Testis (tissue), 3 donors: Measurements from ENCODE around the gene ARID3A. TPM values are rescaled to one million over a fixed set of nuclear protein-coding genes. Genes with fewer than 3 reads are reported as not detected.

Experiments
- DNase-seq: peaks from one replicate; pipeline ENCODE4 v3.0.0-alpha.2; 2019
- H3K27ac ChIP-seq, 2 donors: fragments of 200-600 bp; sonication (generic); one replicate each; pipeline ENCODE4 v1.5.1; 2019
- H3K27me3 ChIP-seq: fragments of 200-600 bp; sonication (generic); one replicate; pipeline ENCODE4 v1.5.1; 2019
- H3K36me3 ChIP-seq: fragments of 200-600 bp; sonication (generic); one replicate; pipeline ENCODE4 v1.5.1; 2017; ENCODE audit warnings: low read depth; ENCODE audit errors: missing control alignments
- H3K4me1 ChIP-seq: fragments of 200-600 bp; sonication (generic); one replicate; pipeline ENCODE4 v1.5.1; 2019
- H3K4me3 ChIP-seq, 2 donors: fragments of 200-600 bp; sonication (generic); one replicate each; pipeline ENCODE4 v1.5.1; 2017 to 2019
- H3K9me3 ChIP-seq: fragments of 200-600 bp; sonication (generic); one replicate; pipeline ENCODE4 v1.5.1; 2017
- POLR2A ChIP-seq: fragments of 450-650 bp; IDR thresholded peaks from one replicate; pipeline ENCODE4 v1.6.1; 2017; ENCODE audit warnings: antibody characterized with exemption, mild to moderate bottlenecking, moderate library complexity
- WGBS, 2 donors: methylation state at CpG; one replicate each; pipeline ENCODE4 v1.1.5; 2018; 5-methylcytosine and 5-hydroxymethylcytosine counted together
- intact Hi-C: fragments of 100-400 bp; cut with DNase I; formaldehyde crosslinking; loops from one replicate; pipeline ENCODE4 v1.15.1; 2023; ENCODE audit warnings: low total_unique reads
- polyA plus RNA-seq: library from polyadenylated mRNA; stranded (reverse); fragments of 350-450 nt; fragmentation: Illumina TruSeq; extraction: RNeasy Lipid Tissue Mini Kit (QIAGEN cat#74804); gene quantifications from one replicate; pipeline ENCODE4 v1.2.3, GENCODE V29; 2014; ENCODE audit warnings: low read depth, low replicate concordance; ENCODE audit not compliant: insufficient read depth
- total RNA-seq, 2 donors: library from RNA; depleted of rRNA; stranded (reverse); fragments of >200 nt; gene quantifications; one replicate each; pipeline ENCODE4 v1.2.3, GENCODE V29; 2016
- TF ChIP-seq, protein P1 (sequence below), 3 experiments: fragments of 450-650 bp in 2 of 3; fragments of 200-600 bp in 1 of 3; sonication (generic) in 1 of 3; IDR thresholded peaks; one replicate each; pipeline ENCODE4 v1.5.1; 2016 to 2019; ENCODE audit warnings: antibody characterized with exemption in 3 of 3, mild to moderate bottlenecking in 2 of 3, moderate library complexity in 1 of 3

ARID3A gene
- total and polyA plus RNA-seq, 3 donors from 2014 or later = 15.3 to 38.2 (median 26.5) TPM

DNA sequence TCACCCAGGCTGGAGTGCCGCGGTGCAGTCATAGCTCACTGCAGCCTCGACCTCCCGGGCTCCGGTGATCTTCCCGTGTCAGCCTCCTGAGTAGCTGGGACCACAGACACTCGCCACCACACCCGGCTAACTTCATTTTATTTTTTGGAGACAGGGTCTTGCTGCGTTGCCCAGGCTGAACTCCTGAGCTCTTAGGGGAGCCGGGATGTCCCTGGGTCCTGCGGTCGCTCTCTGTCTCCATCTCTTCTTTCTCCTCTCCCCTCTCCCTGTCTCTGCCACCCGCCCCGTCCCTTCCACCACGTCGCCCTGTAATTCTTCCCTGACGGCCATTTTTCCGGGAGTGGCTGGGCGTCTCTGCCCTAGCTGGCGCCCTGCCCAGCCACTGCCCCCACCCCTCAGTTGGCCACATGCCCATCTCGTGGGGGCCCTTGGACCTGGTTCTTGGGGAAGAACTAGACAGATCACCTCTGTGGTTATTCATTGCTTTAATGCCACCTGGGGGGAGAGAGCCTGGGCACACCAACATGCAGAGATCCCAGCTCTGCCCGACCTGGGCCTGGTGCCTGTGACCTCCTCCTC is 18.9 kb downstream of the ARID3A start:
- DNase-seq = no peak
- Histone ChIP-seq H3K27ac (no peak overlapping the region), H3K36me3 (no peaks in the 10 kb centered on the region), H3K27me3 (no peaks in the 10 kb centered on the region), H3K4me3 (no peak overlapping the region), H3K4me1 (peaks cover 18% of the 10 kb centered on the region), H3K9me3 (no peaks in the 10 kb centered on the region)
- WGBS, 2 donors = 57 to 75% methylated on average over 22 of the region's 22 CpGs
- TF ChIP-seq POLR2A = no peak
- TF ChIP-seq, protein P1, sequence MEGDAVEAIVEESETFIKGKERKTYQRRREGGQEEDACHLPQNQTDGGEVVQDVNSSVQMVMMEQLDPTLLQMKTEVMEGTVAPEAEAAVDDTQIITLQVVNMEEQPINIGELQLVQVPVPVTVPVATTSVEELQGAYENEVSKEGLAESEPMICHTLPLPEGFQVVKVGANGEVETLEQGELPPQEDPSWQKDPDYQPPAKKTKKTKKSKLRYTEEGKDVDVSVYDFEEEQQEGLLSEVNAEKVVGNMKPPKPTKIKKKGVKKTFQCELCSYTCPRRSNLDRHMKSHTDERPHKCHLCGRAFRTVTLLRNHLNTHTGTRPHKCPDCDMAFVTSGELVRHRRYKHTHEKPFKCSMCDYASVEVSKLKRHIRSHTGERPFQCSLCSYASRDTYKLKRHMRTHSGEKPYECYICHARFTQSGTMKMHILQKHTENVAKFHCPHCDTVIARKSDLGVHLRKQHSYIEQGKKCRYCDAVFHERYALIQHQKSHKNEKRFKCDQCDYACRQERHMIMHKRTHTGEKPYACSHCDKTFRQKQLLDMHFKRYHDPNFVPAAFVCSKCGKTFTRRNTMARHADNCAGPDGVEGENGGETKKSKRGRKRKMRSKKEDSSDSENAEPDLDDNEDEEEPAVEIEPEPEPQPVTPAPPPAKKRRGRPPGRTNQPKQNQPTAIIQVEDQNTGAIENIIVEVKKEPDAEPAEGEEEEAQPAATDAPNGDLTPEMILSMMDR (IDR thresholded peaks at IDR 0.05) = no peak
- intact Hi-C loops = no loop called here

DNA sequence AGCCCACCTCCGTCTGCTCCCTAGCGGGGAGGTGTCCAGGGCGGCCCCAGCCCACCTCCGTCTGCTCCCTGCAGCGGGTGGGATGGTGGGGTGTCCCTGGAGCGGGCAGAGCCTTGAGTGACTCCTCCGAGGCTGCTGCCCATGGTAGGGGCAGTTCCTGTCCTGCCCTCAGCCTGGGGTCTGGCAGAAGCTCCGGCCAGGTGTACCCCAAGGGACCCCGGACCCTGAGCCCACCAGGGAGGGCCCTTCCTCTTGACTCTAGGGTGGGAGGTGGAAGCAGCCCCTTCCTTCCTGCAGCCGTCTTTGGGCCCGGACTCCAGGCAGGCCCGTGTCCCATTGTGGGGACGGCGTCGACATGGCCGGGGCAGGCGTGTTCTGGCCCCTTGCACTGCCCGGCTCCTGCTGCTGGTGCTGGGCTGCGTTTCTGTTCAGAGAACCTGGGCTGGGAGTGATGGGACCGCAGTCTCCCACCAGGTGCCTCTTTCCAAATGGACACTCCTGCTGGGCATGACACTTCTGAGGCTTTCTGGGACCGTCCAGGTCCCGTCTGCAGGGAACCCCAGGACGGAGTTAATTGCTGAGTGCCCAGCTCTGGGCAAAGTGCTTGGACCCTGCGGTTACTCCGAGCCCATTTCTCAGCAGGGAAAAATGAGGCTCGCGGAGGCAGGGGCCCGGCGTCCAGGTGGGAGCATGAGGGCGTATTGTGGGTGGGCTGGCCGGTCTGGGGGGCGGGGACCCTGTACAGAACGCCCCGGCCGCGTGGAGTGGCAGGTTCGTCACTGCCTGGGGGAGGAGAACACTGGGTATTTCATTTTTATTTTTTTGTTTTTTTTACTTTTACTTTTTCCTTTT is 19.8 kb downstream of the ARID3A start:
- WGBS, 2 donors = 91 to 93% methylated on average over 17 to 37 of the region's 37 CpGs
- Histone ChIP-seq H3K36me3 (no peaks in the 10 kb centered on the region), H3K9me3 (no peaks in the 10 kb centered on the region), H3K27ac (no peak overlapping the region), H3K4me3 (no peak overlapping the region), H3K27me3 (no peaks in the 10 kb centered on the region), H3K4me1 (peaks cover 14% of the 10 kb centered on the region)
- intact Hi-C loops = no loop called here
- no peak for DNase-seq
- TF ChIP-seq, protein P1 (IDR thresholded peaks at IDR 0.05) = no peak
- no peak for TF ChIP-seq POLR2A

DNA sequence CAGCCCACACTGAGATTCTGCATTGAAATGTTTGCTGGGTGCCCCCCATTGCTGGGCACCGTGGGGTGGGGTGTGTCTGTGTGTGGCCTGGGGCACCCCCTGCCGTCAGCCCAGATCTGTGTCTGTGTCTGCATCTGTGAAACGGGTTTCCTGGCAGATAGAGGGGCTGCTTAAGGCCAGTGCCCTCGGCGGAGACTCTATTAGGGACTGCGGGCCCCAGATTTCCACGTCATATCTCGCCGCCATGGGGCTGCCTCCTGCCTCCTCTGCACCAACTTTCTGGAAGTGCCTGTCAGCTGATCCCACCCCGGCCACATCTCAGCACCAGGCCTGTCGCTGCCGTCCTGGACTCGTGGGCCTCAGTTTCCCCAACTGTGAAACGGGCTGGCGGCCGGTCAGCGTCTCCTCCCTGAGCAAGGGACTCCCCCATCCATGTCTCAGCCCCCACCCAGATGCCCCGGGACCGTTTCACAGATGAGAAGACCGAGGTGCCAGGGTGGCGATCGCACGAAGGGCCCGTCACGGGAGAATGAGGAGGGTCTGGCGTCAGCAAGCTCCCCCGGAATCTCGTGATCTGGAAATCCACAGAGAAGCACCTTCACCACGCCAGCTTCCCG is 21.4 kb downstream of the ARID3A start:
- no peak for DNase-seq
- Histone ChIP-seq H3K27ac (no peak overlapping the region), H3K4me1 (peaks cover 11% of the 10 kb centered on the region), H3K4me3 (no peak overlapping the region), H3K36me3 (no peaks in the 10 kb centered on the region), H3K9me3 (no peaks in the 10 kb centered on the region), H3K27me3 (no peaks in the 10 kb centered on the region)
- no peak for TF ChIP-seq POLR2A
- TF ChIP-seq, protein P1 (IDR thresholded peaks at IDR 0.05) = no peak
- WGBS, 2 donors = 88 to 95% methylated on average over 8 to 30 of the region's 30 CpGs
- intact Hi-C loops = no loop called here

DNA sequence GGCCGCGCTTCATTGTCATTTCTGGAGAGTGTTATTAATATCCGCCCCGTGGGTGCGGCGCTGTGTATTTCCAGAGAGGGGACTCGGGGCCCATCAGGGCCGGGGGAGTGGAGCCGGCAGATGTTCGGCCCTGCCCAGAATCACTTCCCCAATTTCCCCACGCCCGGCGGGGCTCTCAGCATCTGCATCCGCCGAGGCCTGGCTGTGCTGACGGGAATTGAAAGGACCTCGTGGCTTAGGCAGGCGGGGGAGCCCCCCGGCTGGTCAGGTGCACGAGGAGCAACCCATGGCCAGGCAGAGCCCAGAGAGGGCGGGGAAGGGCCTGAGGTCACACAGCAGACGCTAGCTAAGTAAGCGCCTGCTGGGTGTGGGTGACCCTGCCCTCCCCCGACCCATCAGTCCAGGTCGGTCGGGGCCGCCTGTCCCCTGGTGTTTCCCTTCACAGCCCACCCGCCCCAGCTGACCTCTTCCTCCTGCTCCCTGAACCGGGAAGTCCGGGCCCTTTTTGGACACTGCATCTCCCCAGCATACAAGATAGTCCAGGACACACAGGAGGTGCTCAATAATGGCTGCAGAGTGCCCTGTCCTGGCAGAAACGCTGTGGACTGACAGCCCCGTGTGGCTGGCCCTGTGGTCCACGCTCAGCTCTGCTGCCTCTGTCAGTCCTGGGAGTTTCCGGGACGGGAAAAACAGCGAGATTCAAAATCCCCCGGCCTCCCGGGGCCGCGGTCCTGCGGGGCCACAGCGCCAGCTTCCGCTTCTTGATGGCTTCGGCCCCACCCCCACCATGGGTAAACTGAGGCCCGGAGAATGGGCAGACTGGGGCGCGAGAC is 22.1 kb downstream of the ARID3A start:
- Histone ChIP-seq H3K27ac (no peak overlapping the region), H3K9me3 (no peaks in the 10 kb centered on the region), H3K27me3 (no peaks in the 10 kb centered on the region), H3K36me3 (no peaks in the 10 kb centered on the region), H3K4me3 (no peak overlapping the region), H3K4me1 (peaks cover 11% of the 10 kb centered on the region)
- WGBS, 2 donors = 88 to 94% methylated on average over 13 to 46 of the region's 47 CpGs
- peak; percentile 49 for DNase-seq
- TF ChIP-seq, protein P1 (IDR thresholded peaks at IDR 0.05) = no peak
- no peak for TF ChIP-seq POLR2A
- intact Hi-C loops = no loop called here
